Measurements from ENCODE around the gene MT2A.

Gene MT2A

GRCh38 chr16:56593573-56594291, 14.7 kb upstream of the MT2A start:
- FAIRE-seq (no peak), DNase-seq (ENCODE audit: extremely low spot score, insufficient read length, low read depth) (no peak)

GRCh38 chr16:56594292-56594619, 14.1 kb upstream of the MT2A start:
- DNase-seq (ENCODE audit: extremely low spot score, insufficient read length, low read depth) (no peak), FAIRE-seq (no peak)

- FAIRE-seq (peak; percentile 76), DNase-seq (ENCODE audit: extremely low spot score, insufficient read length, low read depth) (no peak)
Measured at GRCh38 chr16:56600398-56600999, 7.9 kb upstream of the MT2A start.

GRCh38 chr16:56601325-56601724, 7.1 kb upstream of the MT2A start:
- no peak for DNase-seq (ENCODE audit: extremely low spot score, insufficient read length, low read depth)
- no peak for FAIRE-seq

- FAIRE-seq (no peak), DNase-seq (ENCODE audit: extremely low spot score, insufficient read length, low read depth) (no peak)
Measured at GRCh38 chr16:56603589-56603988, 4.8 kb upstream of the MT2A start.

- FAIRE-seq = no peak
Measured at GRCh38 chr16:56604966-56605365, 3.4 kb upstream of the MT2A start.

GRCh38 chr16:56605475-56605874, 2.9 kb upstream of the MT2A start:
- no peak for DNase-seq (ENCODE audit: extremely low spot score, insufficient read length, low read depth)
- FAIRE-seq = no peak

More at GRCh38 chr16:56604966-56605365, 3.4 kb upstream of the MT2A start:
- DNase-seq (ENCODE audit: extremely low spot score, insufficient read length, low read depth) = no peak

GRCh38 chr16:56606071-56606475, 2.3 kb upstream of the MT2A start:
- no peak for FAIRE-seq
- no peak for DNase-seq (ENCODE audit: extremely low spot score, insufficient read length, low read depth)

GRCh38 chr16:56606476-56607108, 1.8 kb upstream of the MT2A start:
- FAIRE-seq (no peak), DNase-seq (ENCODE audit: extremely low spot score, insufficient read length, low read depth) (no peak)

- DNase-seq (ENCODE audit: extremely low spot score, insufficient read length, low read depth) = no peak
- no peak for FAIRE-seq
Measured at GRCh38 chr16:56607109-56607618, 1.2 kb upstream of the MT2A start.

- FAIRE-seq = no peak
Measured at GRCh38 chr16:56607675-56608042, 725 bp upstream of the MT2A start.

GRCh38 chr16:56608876-56609462, 585 bp downstream of the MT2A start:
- no peak for FAIRE-seq
- no peak for DNase-seq (ENCODE audit: extremely low spot score, insufficient read length, low read depth)

More at GRCh38 chr16:56607675-56608042, 725 bp upstream of the MT2A start:
- no peak for DNase-seq (ENCODE audit: extremely low spot score, insufficient read length, low read depth)

GRCh38 chr16:56609463-56609921, 1.1 kb downstream of the MT2A start:
- FAIRE-seq (peak; percentile 81), DNase-seq (ENCODE audit: extremely low spot score, insufficient read length, low read depth) (peak; percentile 62)

GRCh38 chr16:56610017-56610608, 1.7 kb downstream of the MT2A start:
- DNase-seq (ENCODE audit: extremely low spot score, insufficient read length, low read depth) (no peak), FAIRE-seq (peak; percentile 42)

GRCh38 chr16:56610609-56611111, 2.3 kb downstream of the MT2A start:
- FAIRE-seq = no peak

GRCh38 chr16:56611281-56611833, 3.0 kb downstream of the MT2A start:
- FAIRE-seq (no peak), DNase-seq (ENCODE audit: extremely low spot score, insufficient read length, low read depth) (no peak)

More at GRCh38 chr16:56610609-56611111, 2.3 kb downstream of the MT2A start:
- DNase-seq (ENCODE audit: extremely low spot score, insufficient read length, low read depth) = no peak

- FAIRE-seq = no peak
Measured at GRCh38 chr16:56613706-56614105, 5.3 kb downstream of the MT2A start.

GRCh38 chr16:56614549-56614991, 6.2 kb downstream of the MT2A start:
- DNase-seq (ENCODE audit: extremely low spot score, insufficient read length, low read depth) = no peak
- no peak for FAIRE-seq

More at GRCh38 chr16:56613706-56614105, 5.3 kb downstream of the MT2A start:
- DNase-seq (ENCODE audit: extremely low spot score, insufficient read length, low read depth) = no peak

- no peak for FAIRE-seq
Measured at GRCh38 chr16:56615353-56615752, 7.0 kb downstream of the MT2A start.

More at GRCh38 chr16:56615353-56615752, 7.0 kb downstream of the MT2A start:
- no peak for DNase-seq (ENCODE audit: extremely low spot score, insufficient read length, low read depth)

Measured in GM18507 (cell line).